HG03558 (cell line): Measurements from ENCODE around the gene KCNQ1.

Experiments
- ATAC-seq: cut with Tn5 transposase; IDR thresholded peaks from one replicate; pipeline ENCODE4 v1.9.1; 2021; ENCODE audit warnings: moderate number of reproducible peaks; ENCODE audit not compliant: unreplicated experiment; ENCODE audit errors: extremely low read depth

The KCNQ1 gene

GRCh38 chr11:2437516-2437915 lies 7.3 kb upstream of the KCNQ1 start:
- ATAC-seq, result no peak

DNA sequence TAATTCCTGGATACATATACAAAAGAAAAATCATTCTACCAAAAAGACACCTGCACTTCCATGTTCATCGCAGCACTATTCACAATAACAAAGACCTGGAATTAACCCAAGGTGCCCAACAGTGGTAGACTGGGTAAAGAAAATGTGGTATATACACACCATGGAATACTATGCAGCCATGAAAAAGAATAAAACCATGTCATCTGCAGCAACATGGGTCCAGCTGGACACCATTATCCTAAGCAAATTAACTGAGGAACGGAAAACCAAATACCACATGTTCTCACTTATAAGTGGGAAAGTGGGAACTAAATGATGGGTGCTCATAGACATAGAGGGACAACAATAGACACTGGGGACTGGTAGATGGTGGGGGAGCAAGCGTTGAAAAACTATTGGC lies 5.0 kb upstream of the KCNQ1 start:
- ATAC-seq, result no peak

DNA sequence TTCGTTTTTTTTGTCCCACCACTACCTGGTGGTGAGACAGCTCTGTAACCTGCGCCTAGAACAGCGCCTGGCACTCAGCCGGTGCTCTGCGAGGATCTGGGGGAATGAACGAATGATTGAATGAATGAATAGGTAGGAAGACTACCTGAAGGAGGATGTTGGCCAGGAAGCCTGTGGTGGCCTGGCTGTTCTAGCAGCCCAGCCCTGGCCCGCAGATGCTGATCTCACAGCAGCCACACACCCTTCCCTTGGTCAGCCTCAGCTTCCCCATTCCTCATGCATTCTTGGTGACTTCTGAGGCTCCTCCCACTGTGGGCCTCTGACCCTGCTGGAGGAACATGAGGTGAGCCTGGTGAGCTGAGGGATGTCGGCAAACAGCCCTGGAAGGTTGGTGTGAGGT lies 4.2 kb upstream of the KCNQ1 start:
- ATAC-seq, result no peak

GRCh38 chr11:2441171-2441570 lies 3.6 kb upstream of the KCNQ1 start:
- no peak for ATAC-seq

GRCh38 chr11:2442589-2442988 lies 2.2 kb upstream of the KCNQ1 start:
- no peak for ATAC-seq

- no peak for ATAC-seq
Measured at GRCh38 chr11:2443406-2443805, 1.4 kb upstream of the KCNQ1 start.

DNA sequence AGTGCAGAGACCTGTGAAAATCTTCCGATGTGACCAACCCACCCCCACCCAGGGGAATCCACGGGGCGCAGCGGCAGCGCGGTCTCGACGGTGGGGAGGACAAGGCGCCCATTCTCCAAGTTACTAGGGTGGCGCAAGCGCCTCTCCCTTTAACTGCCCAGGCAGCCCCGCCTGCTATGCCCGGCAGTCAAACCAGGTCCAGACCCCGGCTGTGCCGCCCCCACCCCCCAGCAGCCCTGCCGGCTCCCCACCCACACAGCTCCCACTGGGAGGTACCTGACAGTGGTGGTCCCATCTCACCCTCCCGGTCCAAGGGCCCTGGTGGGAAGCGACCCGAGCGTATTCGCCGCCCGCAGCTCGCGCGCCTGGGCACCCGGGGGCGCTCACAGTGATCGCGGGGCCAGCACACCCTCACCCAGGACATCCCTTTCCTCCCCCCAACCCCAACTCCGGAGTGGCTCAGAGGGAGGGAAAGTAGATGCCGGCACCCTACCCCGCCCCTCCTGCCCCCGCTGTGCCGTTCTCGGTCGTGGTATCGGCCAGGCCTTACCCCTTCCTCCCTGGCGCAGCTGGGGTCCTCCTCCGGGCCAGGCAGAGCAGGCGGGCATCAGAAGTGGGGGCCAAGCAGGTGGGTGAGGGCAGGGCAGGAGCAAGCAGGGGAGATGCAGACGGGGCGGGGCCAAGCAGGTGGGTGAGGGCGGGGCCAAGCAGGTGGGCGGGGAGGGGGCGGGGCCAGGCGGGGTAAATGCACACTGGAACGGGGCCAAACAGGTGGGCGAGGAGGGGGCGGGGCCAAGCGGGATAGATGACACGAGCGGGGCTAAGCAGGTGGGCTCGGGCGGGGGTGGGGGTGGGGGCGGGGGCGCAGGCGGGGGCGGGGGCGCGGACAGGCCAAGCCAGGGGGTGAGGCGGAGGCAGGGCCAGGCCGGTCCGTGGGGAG lies 657 bp upstream of the KCNQ1 start, which contains the start of gene TRPM5:
TSS of gene TRPM5 (minus strand) at position 634 of the 940 bp plus-strand sequence. CDS start 21,478 bp downstream, outside the sequence.
- ATAC-seq, result no peak

DNA sequence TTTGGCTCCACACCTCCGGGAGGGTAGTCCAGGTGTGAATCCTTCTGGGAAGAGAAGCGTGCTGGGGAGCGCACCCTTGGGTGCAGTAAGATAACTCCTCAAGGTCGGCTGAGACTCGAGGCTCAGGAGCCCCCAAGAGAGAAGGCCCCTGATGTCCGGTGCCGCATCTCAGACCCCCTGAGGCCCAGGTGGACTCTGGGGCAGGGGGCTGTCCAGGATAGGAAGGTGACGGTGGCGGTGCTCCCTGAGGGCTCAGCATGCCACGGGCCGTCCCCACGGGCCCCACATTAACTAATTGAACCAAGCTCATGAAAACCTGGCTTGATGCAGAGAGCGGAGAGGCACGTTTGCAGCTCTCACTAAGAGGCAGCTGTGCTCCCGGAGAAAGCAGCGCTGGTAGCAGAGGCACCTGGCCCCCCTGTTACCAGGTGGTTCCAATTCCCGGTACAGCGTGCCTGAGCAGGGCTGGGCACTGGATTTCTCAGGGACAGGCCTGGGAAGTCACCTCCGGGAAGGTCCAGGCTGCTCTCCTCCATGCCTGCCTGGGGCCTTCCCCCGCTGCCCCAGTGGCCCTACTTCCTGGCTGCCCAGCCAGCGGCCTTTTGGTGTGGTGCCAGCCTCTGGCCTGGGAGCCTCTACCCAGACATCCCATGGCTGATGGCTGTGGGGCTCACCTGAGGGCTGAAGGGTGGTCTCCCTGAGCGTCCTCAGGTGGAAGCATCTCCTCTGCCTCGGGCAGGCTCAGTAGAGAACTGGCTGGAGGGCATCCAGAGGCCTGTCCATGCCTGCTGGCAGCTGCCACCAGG lies 1.1 kb downstream of the KCNQ1 start:
- no peak for ATAC-seq

DNA sequence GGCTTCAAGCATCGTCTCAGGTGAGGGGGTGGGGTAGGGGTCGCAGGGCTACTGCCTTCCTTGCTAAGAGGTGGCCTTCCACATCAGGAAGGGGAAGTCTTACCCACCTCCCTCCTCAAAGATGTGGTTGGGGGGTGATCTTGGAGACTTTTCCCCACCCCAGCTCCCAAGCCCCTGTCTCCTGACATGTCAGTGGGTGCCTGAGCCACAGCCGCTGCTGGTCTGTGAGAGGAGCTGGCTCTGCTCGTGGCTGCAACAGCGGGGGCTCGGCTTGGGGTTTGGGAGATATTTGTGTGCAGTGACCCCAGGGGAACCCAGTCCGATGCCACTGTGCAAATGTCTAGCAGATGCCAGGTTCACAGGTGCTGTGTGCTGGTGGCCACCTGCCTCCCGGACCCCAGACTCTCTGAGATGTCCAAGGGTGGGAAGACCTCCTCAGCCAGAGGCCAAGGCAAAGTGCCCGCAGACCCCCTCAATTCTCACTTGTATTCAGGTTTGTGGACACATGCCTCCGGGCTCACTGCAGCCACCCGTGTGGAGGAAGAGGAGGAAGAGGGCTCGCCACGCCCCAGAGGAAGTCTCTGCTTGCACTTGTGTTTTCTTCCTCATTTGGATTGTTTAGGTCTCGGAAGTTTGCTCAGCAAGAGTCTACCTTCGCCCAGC lies 1.9 kb downstream of the KCNQ1 start:
- ATAC-seq, result no peak

DNA sequence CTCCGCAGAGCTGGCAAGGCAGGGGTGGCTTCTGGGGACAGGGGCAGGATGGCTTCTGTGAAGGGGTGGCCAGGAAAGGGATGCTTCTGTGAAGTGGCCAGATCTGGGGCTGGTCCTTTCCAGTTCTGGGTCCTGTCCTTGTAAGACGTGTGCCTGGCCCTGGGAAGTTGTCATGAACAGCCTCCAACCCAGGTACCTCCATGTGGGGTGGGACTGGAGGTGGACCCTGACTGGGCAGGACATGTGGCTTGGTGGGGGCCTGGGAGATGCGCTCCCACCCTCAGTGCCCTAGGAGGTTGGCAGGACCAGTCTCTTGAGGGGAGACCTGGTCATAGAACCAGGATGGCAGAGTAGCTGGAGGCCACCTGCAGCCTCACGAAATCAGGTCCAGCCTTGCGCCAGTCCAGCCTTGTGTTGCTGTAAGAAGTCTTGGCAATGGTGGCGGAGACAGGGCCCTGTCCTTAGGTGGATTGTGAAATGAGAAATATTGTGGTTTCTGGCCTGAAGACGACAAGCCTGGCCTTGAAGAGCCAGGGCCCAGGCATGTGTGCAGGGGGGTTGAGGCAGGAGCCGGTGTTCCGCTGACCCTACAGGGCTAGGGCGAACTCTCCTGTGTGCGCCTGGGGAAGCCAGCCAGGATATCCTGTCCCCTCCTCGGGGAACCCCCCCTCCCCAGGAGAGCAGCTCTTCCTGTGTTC lies 2.6 kb downstream of the KCNQ1 start:
- ATAC-seq, result no peak

DNA sequence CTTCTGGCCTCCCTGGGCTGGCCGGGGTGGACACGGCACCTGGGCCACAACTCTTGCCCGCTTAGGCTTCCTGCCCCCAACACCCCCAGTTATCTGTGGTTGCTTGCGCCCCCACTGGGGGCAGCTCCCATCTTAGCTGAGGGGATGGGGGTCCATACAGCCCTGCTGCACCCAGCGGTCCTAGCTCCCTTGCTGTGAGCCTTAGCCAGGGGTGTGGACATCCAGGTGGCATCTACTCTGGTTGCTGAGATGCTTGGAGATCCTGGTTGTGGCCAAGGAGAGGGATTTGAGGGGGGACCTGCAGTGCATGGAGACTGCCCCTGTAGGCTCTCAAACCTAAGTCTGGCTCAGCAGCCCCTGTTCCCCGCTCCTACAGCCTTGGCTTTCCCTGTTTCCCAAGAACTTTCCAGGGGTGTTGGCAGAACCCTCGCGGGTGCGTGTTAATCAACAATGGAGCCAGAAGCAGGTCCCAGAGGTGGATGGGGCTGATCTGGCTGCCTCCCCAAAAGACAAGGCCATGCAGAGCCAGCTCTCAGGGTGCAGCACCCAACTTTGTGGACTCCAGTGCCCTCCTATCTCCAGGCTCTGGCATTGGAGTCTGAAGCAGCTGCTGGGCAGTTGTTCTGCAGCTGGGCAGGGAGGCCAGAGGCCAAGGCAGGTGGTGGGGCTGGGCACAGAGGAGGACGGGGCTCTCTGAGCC lies 3.3 kb downstream of the KCNQ1 start:
- ATAC-seq, result no peak

- ATAC-seq, result no peak
Measured at GRCh38 chr11:2448661-2449547, 4.1 kb downstream of the KCNQ1 start.

DNA sequence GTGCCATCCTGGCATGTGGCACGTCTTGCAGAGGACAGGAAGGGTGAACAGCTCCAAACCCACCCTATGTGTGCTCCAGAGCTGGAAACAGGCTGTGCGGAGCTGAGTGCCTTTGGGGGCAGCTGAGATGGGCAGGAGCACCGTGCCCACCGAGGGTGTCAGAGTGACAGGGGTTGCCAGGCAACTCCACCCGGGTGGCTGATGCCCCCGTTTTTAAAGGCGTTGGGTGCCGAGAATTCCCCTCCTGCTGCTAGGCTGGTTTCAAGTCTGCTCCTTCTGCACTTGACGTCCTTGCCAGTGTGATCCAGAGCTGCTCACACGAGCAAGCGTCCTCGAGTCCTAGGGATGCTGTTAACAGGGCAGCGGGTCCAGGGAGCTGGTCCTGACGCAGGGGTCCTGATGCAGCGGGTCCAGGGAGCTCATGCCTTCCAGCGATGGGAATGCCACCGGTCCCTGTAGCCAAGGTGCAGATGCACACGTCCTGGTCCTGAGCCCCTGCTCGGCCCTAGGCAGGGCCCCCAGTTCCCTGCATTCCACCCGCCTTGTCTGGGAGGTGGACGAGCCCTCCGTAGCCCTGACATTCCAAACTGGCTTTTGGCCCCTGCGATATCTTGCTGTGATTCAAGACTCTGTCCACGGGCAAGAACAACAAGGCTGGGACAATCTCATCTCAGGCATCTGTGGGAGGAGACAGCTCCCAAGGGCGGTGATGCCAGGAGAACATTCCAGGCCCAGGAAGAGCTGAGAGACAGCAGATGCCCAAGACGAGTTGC lies 4.9 kb downstream of the KCNQ1 start:
- no peak for ATAC-seq

DNA sequence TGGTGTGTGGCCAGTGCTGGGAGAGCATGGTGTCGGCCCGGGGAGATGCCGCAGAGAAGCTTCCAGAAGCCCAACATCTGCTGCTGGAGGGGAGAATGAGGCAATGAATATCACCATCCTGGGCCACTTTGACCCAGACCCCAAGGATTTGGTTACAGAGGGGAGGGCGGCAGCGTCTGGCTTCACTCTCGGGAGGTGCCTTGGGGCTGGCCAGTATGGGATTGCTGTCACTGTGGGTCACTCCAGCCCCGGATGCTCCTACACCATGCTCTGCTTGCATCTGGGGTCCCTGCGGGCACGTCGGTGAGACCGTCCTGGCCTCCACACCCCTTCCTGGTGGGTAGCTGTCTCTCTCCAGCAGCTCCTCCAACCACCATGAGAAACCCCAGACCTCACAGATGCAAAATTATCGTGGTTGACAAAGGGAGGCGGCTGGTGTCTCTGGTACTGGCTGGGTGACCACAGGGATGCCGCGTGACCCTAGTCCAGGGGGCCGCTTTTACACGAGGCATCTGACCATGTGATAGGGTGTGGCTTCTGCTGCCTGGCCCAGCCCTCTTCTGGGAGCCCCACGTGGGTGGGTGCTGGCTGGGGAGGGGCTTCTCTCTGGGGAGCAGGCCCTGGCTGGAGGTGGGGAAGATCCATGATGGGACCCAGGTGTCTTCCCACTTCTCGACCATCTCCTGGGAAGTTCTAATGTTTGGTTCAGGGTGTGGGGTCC lies 5.7 kb downstream of the KCNQ1 start:
- no peak for ATAC-seq

DNA sequence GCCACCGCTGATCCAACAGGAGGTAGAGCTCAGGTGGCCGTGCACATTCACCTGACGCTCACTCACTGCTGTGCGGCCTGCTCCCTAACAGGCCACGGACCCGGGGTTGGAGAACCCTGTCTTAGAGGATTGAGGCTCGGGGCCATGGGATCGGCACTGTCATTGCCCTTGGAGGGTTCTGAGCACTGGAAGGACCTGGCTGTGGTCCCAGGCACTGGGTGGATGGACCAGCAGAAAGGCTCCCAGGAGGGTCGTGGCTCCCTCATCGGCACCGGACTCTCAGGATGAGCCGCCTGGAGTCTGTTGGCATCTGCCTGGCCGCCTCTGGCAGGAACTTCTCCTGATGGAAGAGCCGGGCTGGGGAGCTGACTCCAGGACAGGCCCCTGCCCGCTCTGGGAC lies 6.5 kb downstream of the KCNQ1 start:
- no peak for ATAC-seq

DNA sequence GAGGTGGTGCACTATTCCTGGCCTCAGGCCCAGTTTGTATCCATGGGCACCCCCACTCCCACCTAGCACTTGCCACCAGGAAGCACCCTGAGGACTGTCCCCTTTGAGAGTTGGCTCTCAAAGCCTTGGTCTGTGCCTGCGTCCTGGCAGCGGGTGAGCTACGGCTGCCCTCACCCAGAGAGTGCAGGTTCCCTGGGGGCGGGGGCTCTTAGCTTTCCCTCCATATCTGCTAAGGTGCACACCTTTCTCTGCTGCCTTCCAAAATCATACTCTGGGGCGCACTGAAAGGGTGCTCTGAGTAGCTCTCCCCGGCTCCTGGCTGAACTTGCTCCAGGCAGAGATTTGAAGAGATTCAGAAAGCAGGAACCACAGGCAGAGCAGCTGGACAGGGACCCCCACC lies 7.1 kb downstream of the KCNQ1 start:
- ATAC-seq, result no peak

GRCh38 chr11:2452321-2453012 lies 7.7 kb downstream of the KCNQ1 start:
- no peak for ATAC-seq
